GM19193 (cell line): Measurements from ENCODE around the gene NAA38.

ENCODE experiments used
- POLR2A ChIP-seq: IDR thresholded peaks from 4 replicates; pipeline ENCODE4 v1.6.1; 2011; ENCODE audit not compliant: insufficient read depth, insufficient read length; ENCODE audit errors: extremely low read depth

Gene NAA38

GRCh38 chr17:7831233-7831632 lies 26.1 kb downstream of the NAA38 start:
- no peak for TF ChIP-seq POLR2A

- TF ChIP-seq POLR2A, result no peak
These were observed 26.7 kb downstream of the NAA38 start for GRCh38 chr17:7830616-7831015.

- TF ChIP-seq POLR2A, result no peak
These were observed 32.0 kb downstream of the NAA38 start for GRCh38 chr17:7825206-7825990.

GRCh38 chr17:7824021-7824924 lies 33.1 kb downstream of the NAA38 start:
- no peak for TF ChIP-seq POLR2A

- TF ChIP-seq POLR2A, result no peak
These were observed 33.8 kb downstream of the NAA38 start for GRCh38 chr17:7823581-7824001.

- TF ChIP-seq POLR2A, result no peak
These were observed 35.2 kb downstream of the NAA38 start for GRCh38 chr17:7822126-7822525.

GRCh38 chr17:7820231-7820630 lies 37.1 kb downstream of the NAA38 start:
- TF ChIP-seq POLR2A, result no peak

GRCh38 chr17:7818746-7819645 lies 38.4 kb downstream of the NAA38 start:
- TF ChIP-seq POLR2A, result no peak

GRCh38 chr17:7818026-7818425 lies 39.3 kb downstream of the NAA38 start:
- no peak for TF ChIP-seq POLR2A

- no peak for TF ChIP-seq POLR2A
These were observed 39.8 kb downstream of the NAA38 start for GRCh38 chr17:7817643-7817964.

- TF ChIP-seq POLR2A, result no peak
These were observed 40.3 kb downstream of the NAA38 start for GRCh38 chr17:7816926-7817642.

GRCh38 chr17:7814969-7815368 lies 42.4 kb downstream of the NAA38 start:
- no peak for TF ChIP-seq POLR2A

GRCh38 chr17:7811251-7811650 lies 46.1 kb downstream of the NAA38 start:
- no peak for TF ChIP-seq POLR2A

GRCh38 chr17:7809086-7809790 lies 48.1 kb downstream of the NAA38 start:
- no peak for TF ChIP-seq POLR2A
